ENCODE measurements around the gene FCGBP.

Gene FCGBP

DNA sequence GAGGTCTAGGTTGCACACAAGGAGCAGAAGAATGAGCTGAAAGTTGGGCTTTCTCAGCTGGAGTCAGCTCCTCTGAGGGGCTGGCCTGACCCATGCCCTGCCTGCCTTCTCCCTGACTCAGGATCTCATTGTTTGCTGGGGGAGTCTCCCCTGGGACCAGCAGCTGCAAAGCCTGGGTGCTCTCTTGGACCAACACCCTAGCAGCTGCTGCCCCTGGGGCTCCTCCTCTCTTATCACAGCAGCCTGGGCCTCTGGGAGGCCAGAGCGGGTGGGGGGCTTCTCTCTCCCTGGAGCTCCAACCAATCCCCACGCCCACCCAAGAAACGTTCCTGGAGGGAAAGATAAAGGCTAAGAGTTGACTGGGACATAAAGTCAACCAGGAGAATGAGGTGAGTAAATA is 1.6 kb upstream of the FCGBP start:
- TF ChIP-seq CTCF (IDR thresholded peaks at IDR 0.05; ENCODE audit: low read depth, low read length), result no peak

DNA sequence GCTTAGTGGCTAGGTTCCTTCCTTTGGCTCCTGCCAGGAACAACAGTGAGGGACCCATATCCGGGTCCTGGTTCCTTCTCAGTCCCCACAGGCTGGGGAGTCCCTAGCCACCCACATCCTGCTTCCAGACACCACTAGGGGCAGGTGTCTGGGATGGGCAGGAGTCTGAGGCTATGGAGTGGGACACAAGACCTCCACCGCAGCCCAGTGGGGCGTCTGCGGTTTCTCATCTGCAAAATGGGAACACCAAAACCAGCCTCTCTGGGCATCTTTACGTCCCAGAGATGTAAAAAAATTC is 879 bp upstream of the FCGBP start:
- H3K4me3 ChIP-seq (ENCODE audit: low read depth, low read length), result no peak overlapping the region
- no peak for TF ChIP-seq CTCF (IDR thresholded peaks at IDR 0.05; ENCODE audit: low read depth, low read length)

More for the DNA sequence above, 1.6 kb upstream of the FCGBP start:
- H3K4me3 ChIP-seq (ENCODE audit: low read depth, low read length), result no peak overlapping the region

GRCh38 chr19:39929750-39930149 is 4.7 kb downstream of the FCGBP start:
- TF ChIP-seq CTCF (IDR thresholded peaks at IDR 0.05; ENCODE audit: low read depth, low read length), result no peak
- no peak overlapping the region for H3K4me3 ChIP-seq (ENCODE audit: low read depth, low read length)

DNA sequence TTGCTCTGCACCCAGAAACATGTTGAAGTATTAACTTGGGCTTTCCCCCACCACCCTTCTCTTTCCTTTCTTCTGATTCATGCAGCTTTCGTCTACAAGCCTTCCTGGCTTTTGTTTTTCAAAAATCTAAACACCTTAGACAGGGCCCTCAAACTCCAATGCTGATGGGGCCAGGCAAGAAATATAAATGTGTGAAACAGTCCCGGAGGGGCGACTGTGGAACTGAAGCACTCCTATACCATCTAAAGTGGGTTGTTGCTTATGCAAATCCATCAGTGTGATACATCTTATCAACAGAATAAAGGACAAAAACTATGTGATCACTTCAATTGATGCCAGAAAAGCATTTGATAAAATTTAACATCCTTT is 6.1 kb downstream of the FCGBP start:
- TF ChIP-seq CTCF (IDR thresholded peaks at IDR 0.05; ENCODE audit: low read depth, low read length), result no peak
- no peak overlapping the region for H3K4me3 ChIP-seq (ENCODE audit: low read depth, low read length)

GRCh38 chr19:39927524-39928356 is 6.7 kb downstream of the FCGBP start:
- no peak overlapping the region for H3K4me3 ChIP-seq (ENCODE audit: low read depth, low read length)
- no peak for TF ChIP-seq CTCF (IDR thresholded peaks at IDR 0.05; ENCODE audit: low read depth, low read length)

DNA sequence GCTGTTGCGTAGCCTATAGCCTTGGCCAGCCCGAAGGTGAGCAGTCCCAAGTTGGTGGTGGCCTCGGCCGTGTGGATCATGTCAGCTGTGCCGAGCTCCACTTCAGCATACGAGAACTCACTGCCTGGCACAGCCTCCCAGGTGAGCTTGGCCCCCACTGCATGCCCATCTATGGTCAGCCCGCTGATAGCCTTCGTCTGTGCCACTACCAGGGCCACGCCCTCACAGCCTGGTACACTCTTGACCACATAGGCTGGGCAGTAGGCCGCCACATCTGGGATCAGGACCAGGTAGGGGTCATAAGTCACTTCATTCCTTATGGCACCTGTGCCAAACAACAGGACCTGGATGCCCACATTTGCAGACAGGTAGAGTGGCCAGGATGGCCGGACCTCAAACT is 7.4 kb downstream of the FCGBP start:
- H3K4me3 ChIP-seq (ENCODE audit: low read depth, low read length), result no peak overlapping the region
- no peak for TF ChIP-seq CTCF (IDR thresholded peaks at IDR 0.05; ENCODE audit: low read depth, low read length)

GRCh38 chr19:39926170-39926760 is 8.2 kb downstream of the FCGBP start:
- TF ChIP-seq CTCF (IDR thresholded peaks at IDR 0.05; ENCODE audit: low read depth, low read length), result no peak

More at GRCh38 chr19:39926170-39926760, 8.2 kb downstream of the FCGBP start:
- H3K4me3 ChIP-seq (ENCODE audit: low read depth, low read length), result no peak overlapping the region

All from WI38 (cell line).